Non-pigmented ciliary epithelial cell (primary cell): ENCODE results near the gene CCNF.
"Not testable (repeated sequence)": the region's sequence is repeated elsewhere in the genome, so short reads cannot be mapped to it uniquely, and the experiment has no call there.

Source experiments
- DNase-seq: peaks from one replicate; pipeline ENCODE4 v3.0.0-alpha.2; 2010; ENCODE audit warnings: low read depth

Gene CCNF

DNA sequence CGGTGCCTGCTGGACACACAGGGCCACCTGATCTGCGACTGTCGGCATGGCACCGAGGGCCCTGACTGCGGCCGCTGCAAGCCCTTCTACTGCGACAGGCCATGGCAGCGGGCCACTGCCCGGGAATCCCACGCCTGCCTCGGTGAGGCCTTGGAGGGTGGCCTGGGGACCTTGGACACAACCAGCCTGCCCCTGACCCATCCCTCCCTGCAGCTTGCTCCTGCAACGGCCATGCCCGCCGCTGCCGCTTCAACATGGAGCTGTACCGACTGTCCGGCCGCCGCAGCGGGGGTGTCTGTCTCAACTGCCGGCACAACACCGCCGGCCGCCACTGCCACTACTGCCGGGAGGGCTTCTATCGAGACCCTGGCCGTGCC is 43.2 kb downstream of the CCNF start:
- DNase-seq: no peak

- no peak for DNase-seq
Measured at GRCh38 chr16:2472885-2473445, 43.7 kb downstream of the CCNF start.

- DNase-seq: no peak
Measured at GRCh38 chr16:2473446-2473926, 44.2 kb downstream of the CCNF start.

DNA sequence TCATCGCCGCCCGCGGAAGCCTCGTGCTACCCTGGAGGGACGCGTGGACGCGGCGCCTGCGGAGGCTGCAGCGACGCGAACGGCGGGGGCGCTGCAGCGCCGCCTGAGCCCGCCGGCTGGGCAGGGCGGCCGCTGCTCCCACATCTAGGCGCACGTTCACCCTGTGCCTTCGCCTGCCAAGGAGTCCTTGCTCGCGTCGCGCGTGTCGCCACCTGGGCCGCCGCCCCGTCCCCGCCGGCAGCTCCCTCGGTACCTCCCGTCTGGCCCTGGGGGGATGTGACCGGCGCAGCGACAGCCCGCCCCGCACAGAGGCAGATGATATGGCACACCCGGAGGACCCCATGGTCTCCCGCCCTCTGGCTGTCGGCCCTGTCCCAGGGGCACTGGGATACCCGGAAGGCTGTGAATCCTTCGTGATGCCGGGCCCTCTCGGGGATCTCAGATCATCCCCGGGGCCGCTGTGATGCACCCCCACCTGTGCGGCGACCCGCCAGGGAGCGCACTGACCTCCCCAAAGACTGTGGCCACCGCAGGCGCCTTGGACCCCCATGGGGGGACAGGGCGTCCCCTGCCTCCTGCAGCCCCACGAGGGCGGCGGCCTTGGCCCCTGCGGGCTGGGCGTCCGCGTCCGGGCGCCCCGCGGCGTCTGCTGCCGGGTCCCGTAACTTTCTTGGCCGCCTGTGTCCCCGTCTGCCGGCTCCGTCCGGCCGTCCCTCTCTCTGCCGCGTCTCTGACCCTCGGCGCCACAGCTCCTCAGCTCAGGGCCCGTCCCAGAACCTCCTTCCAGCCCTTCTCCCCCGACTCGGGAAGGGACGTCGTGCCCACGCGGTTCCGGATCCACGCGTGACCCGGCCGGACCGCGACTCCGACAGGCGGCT is 45.0 kb downstream of the CCNF start:
- no peak for DNase-seq

- no peak for DNase-seq
Measured at GRCh38 chr16:2474877-2475412, 45.7 kb downstream of the CCNF start, which contains the start of gene TBC1D24. Gene TBC1D24, plus strand, starts transcription at chr16:2475127. Its CDS starts 21,022 bp downstream, at chr16:2496149.

DNA sequence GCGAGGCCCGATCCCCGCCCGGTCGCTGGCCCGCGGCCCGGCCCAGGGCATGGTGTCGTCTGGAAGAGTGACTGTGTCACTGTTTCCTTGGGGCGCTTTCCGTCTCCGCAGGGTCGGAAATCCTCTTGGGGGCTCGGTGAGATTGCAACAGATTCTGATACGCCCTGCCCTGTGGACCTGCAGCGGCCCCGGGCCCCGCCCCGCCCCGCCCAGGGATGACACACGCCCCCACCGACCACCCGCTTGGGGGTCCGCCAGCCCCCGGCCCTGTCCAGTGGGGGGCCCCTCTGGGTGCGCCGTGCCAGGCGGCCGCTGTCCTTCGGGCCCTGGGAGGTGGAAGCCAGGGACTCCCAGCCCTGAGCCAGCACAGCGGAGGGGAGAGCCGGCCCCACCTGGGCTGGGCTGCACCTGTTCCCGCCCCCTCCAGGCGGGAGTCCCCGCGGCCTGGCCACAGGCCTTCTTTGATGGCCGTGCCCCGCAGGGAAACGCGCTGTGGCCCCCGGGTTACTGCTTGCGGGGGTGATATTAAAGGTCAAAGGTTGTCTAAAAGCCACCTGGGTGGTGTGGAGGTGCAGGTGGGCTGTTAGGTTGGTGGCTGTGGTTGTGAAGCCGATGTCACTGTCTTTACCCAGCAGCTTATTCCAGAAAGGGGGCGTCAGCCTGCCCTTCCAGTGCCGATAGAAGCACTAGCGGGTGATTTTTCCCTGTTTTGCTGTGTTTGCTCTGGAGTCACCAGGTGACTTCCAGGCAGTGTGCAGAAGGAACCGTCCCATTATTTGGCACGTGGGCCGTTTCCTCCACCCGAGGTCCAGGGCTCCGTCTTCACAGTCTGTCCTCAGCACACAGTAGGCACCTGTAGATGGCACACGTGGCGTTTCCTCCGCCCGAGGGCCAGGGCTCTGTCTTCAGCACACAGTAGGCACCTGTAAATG is 46.4 kb downstream of the CCNF start:
- no peak for DNase-seq

GRCh38 chr16:2476345-2476720 is 47.1 kb downstream of the CCNF start:
- no peak for DNase-seq

DNA sequence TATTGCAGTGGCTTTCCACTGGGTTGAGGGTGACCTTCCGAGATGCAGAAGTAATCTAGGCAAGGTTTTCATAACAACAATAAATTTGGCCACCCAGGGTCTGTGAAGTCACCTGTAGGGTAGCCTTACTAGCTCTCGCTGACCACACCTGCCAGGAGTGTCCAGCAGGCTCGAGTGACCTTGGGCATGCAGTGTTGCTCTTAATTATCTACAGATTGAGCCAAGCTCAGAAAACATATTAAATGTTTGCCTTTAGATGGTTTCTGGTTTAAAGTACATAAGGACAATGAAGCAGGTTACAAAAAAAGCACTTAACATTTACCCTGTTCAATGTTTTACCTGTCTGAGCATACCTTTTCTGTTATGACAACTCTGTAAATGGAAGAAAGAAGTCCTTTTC is 47.5 kb downstream of the CCNF start:
- DNase-seq: no peak

DNA sequence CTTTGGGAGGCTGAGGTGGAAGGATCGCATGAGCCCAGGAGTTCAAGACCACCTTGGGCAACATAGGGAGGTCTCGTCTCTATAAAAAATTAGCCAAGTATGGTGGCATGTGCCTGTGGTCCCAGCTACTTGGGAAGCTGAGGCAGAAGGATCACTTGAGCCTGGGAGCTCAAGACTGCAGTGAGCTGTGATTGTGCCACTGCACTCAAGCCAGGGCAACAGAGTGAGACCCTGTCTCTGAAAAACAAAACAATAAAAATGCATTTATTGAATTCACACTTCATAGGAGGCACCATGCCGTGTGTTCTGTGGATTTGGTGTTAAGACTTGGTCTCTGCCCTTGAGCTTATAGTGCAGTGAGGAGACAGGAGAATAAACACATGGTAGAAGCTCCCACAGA is 48.1 kb downstream of the CCNF start:
- DNase-seq: no peak

DNA sequence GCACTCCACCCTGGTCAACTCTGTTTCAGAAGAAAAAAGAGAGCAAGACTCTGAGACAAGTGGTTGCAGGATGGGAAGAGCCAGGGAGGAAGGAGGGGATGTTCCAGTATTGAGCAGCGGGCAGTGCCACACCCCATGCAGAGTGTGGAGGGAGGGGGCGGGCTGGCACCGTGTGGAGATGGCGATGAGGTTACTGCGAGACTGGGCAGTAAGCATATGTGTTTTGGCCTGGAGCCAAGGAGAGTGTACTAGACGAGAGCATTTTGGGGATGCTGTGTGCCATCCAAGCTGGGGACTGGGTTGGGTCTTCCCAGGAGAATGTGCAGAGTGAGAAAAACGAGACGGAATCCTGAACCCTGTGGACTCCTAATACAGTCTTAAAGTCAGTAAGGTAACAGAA is 49.0 kb downstream of the CCNF start:
- DNase-seq: no peak

GRCh38 chr16:2479996-2480395 is 50.7 kb downstream of the CCNF start:
- not testable (repeated sequence) for DNase-seq

DNA sequence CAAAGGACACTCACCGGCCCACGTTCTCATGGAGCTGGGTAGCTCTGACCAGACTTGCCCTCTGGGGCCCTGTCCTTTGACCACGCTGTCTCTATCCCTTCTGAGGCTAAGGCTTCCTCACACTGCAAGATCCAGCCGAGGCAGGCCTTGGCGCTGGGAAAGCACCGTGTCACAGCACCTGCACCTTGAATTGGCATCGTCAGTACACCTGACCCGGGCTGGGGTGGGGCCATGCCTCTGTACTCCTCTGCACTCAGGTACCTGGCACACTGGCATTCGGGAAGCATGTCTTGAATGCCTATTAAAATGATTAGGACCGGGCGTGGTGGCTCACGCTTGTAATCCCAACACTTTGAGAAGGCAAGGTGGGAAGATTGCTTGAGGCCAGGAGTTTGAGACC is 51.7 kb downstream of the CCNF start:
- DNase-seq: no peak

DNA sequence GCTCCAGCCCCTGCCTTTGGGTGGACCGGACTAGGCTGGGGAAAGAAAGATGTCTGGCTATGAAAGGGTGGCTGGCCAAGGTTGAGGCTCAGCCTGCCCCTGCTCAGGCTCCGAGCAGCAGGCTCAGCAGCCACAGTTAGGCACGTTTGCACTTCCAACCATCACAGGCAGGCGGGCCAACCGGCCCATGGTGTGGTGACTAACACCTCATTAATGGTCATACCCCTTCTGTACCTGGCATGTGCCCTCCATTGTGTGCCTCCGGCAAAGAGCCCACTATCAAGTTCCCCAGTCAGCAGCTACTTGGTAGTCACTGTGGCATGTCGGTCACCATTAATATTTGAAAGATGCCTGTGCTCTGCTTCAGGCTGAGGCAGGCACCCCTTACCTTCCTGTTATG is 52.4 kb downstream of the CCNF start:
- no peak for DNase-seq

GRCh38 chr16:2482249-2482648 is 53.0 kb downstream of the CCNF start:
- DNase-seq: no peak

DNA sequence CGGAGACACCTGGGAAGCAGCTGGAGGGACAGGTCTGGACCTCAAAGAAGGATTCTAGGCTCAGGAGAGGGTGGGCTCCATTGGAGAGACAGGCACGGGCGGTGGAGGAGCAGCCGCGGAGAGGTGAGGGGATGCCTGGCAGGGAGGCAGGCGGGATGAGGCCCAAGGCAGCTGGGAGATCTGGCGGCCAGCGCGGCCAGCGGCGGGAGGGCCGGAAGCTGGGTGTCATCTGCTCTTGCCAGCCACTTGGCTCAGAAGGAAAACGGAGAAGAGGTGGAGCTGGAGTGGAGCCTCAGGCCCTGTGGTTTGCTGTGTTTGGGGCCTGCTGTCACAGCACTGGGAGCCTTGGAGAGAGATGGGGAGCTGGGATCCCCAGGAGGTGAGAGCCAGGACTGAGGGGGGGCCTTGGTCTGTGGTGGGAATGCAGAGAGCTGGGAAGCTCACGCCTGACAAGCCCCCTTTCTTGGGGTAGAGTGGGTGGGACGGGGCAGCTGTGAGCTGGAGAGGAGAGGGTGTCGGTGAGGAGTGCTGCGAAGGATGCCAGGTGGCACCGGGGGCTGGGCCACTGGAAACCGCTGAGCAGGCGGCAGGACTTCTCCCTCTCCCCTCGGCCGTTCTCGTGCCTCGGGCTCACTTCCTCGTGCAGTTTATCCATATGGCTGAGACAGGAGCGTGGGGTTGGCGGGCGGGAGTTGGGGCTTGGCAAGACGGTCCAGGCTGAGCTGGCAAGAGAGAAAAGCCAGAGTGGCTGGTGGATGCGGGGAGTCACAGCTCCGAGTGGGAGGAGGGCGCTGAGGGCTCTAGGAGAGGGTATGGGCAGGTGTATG is 53.7 kb downstream of the CCNF start:
- DNase-seq: no peak

DNA sequence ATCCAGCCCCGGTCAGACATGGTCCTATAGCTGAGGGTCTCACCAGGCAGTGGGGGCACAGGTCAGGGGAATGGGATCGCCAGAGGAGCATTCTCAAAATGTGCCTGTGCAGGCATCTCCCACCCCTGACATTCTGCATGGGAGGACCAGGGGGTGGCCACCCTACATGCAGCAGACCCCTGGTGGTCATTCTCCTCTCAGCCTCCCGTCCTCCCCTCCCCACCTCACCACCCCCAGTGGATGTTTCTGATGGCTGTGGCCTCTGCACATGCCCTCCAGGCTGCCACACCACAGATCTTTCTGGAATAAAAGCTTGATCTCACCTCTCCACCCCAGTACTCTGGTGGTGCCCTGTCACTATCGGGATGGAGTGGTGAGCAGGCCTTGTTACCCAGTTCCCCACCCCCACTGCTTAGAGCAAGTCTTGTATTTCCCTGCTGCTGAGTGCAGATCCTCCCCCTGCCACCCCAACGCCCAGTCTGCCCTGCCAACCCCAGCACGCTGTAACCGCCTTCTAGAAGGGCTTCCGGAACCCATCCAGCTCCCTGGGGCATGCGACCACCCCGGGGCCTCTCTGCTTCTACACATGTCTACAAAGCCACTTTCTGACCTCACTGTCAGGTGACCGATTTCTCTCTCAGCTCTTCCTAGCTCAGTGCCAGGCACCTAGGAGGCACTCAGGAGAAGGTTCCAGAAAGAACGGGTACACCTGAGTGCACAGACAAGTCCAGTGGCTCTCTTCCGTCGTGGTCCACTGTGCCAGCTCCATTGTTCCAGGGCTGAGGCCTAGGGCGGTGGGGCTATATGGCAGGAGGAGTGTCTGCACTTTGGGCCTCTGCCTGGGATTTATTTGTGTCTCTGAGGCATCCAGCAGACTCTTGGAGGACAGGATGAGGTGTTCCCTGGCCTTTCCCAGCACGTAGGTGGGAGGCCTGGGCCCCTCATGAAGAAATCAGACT is 55.0 kb downstream of the CCNF start:
- no peak for DNase-seq

- no peak for DNase-seq
Measured at GRCh38 chr16:2484898-2485508, 55.8 kb downstream of the CCNF start.

DNA sequence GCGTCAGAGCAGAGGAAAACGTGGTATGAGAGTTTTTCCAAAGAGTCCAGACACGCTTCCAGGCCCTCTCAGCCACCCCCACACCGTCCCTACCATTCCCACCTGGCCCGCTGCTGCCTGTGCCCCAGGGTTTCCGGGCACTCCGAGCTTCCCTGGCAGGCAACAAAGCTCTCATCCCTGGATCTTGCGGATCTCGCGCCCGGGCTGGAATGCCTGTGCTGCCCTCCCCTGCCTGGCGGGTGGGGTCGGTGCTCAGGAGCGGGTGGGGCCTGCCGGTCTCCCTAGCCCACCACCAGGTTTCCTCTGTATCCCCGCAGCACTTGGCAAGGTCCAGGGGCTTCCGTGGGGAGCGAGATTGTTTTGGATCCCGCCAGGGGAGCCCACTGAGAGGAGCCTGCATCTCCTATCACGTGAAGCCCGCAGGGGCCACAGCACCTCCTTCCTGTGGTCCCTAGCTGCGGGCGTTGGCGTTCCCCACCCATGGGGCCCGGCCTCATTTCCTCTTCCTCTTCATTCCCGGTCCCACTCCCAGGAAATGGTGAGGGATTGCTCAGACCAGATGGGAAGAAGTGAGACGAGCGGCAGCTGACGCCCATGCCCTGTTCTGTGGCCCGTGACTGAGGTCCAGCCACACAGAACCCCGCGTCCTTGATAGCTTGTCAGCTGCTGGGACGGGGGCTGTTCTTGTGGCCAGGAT is 56.7 kb downstream of the CCNF start:
- DNase-seq: no peak
